Stimulated activated CD4-positive, alpha-beta T cell treated with anti-CD3 and anti-CD28 coated beads, Interleukin-4, amount 100 ng/mL, for 1 hour (primary cell): ENCODE measurements around the gene PROCA1.
"Not testable (repeated sequence)": the region's sequence is repeated elsewhere in the genome, so short reads cannot be mapped to it uniquely, and the experiment has no call there.

ENCODE experiments used
- DNase-seq: peaks from one replicate; pipeline ENCODE4 v3.0.0-alpha.2; 2020

The PROCA1 gene

DNA sequence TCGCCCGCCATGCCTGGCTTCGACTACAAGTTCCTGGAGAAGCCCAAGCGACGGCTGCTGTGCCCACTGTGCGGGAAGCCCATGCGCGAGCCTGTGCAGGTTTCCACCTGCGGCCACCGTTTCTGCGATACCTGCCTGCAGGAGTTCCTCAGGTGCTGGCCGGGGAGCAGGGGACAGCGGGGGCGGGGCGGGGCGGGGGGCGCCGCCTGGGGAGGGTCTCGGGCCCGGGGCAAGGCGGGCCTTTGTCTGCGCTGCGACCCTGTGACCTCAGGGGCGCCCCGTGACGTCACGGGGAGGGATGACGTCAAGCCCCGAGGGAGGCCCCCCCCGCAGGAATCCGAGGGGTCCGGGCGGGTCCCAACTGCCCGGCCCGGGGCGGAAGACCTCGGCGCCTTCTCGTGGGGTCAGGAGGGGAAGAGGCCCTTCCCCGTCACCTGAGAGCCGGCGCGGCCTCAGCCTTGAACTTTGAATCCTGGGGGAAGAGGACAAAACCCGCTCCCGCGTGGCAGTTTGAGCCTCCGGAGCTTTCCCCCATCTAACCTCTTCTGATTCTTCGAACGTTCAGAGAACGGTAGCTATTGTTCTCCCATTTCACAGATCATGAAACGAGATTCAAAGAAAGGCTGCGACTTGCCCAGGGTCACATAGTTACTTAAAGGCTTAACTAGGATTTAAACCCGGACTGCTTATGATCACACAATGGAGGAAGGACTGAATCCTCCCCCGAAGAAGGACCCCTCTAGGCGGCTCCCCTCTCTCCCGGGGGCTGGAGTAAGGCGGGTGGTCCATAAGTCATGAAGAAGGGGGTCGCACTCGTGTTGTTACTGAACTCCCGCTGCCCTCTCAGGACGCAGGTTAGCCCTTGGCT, 32.6 kb upstream of the PROCA1 start:
- peak; percentile 77 for DNase-seq

- peak; percentile 83 for DNase-seq
These were observed 31.8 kb upstream of the PROCA1 start, which contains the start of gene TRAF4 for GRCh38 chr17:28743243-28744103. Gene TRAF4, plus strand, starts transcription at chr17:28744011. Its CDS starts 102 bp downstream, at chr17:28744113.

- no peak for DNase-seq
These were observed 30.0 kb upstream of the PROCA1 start for GRCh38 chr17:28741358-28742349.

DNA sequence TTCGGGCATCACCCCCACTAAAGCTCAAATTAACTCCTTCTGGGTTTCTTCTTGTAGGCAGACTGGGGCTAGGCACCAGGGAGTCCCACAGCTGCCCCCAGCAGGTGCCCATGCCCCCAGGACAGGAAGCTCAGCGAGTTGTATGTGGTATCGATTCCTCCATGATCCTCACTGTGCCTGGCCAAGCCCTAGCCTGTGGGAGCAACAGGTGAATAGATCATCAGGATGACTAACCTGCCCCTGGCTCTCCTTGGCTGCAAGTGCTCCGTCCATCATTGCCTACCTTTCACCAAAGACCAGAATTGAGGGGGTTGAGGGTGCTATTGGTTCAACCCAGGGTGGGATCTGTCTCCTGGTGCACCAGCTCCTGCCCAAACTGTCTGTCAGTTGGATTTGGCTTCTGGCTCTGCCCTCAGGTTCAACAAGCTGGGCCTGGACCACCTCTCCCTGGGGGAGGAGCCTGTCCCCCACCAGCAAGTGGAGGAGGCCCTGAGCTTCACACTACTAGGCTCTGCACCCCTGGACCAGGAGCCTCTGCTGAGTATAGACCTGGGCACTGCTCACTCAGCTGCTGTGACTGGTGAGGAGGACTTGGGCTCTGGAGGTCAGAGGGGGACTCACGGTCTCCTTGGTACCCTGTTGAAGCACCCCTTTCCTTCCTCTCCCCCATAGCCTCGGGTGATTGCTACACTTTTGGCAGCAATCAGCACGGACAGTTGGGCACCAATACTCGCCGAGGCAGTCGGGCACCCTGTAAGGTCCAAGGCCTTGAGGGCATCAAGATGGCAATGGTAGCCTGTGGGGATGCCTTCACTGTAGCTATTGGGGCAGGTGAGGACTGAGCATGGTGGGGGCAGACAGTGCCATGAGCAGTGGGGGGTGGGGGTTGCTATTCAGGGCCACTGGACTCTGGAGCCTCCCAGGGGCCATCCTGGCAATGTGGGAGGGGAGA, 29.0 kb upstream of the PROCA1 start:
- no peak for DNase-seq

- DNase-seq = peak; percentile 74
These were observed 27.1 kb upstream of the PROCA1 start for GRCh38 chr17:28738680-28739384.

GRCh38 chr17:28737770-28738679, 26.3 kb upstream of the PROCA1 start:
- no peak for DNase-seq

- DNase-seq = no peak
These were observed 25.6 kb upstream of the PROCA1 start for GRCh38 chr17:28737316-28737715.

- not testable (repeated sequence) for DNase-seq
These were observed 24.5 kb upstream of the PROCA1 start for GRCh38 chr17:28735913-28736769.

GRCh38 chr17:28735242-28735722, 23.6 kb upstream of the PROCA1 start:
- DNase-seq = no peak

DNA sequence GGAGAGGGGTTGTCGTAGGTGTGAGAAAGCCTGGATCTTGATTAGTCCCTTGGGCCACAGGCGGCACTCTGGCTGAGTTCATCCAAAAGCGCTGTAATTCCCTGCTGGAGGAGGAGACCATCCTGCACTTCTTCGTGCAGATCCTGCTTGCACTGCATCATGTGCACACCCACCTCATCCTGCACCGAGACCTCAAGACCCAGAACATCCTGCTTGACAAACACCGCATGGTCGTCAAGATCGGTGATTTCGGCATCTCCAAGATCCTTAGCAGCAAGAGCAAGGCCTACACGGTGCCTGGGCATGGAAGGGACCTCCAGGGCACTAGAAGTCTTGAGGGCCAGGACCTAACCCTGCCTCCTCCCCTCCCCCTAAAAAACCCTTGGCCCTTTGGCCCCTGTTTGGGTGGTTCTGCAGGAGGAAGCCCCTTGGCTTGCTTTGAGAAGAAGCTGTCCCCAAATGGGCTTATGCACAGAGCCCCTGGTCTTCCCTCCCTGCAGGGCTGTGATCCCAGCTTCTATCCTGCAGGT, 23.1 kb upstream of the PROCA1 start:
- DNase-seq = no peak

DNA sequence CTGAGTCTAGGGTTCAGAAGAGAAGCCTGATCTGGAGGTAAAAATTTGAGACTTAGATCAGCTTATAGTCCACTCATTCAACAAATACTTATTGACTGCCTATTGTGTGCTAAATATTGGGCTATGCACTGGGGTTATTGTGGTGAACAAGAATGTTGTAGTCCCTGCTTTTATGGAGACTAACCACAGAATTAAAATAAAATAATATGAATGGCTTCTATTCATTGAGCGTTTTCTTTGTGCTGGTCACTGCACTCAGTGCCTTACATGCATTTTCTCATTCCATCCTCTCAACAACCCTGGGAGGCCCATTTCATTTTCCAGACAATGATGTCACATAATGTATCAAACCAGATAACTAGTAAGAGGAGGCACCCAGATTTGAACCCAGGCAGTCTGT, 21.7 kb upstream of the PROCA1 start:
- no peak for DNase-seq

DNA sequence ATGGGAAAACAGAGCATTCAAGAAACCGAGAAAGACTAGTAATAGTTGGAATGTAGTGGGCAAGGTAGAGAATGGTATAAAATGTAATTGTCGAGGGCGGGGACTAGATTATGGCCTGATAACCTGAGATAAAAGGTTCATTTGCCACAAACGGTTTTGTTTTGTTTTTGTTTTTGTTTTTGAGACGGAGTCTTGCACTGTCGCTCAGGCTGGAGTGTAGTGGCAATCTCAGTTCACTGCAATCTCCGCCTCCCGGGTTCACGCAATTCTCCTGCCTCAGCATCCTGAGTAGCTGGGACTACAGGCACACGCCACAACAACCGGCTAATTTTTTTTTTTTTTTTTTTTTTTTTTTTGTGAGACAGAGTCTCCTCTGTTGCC, 18.3 kb upstream of the PROCA1 start:
- no peak for DNase-seq

GRCh38 chr17:28728364-28729200, 16.9 kb upstream of the PROCA1 start, which contains the start of gene NEK8:
Gene NEK8, plus strand, starts transcription at chr17:28728788. Its CDS starts 26 bp downstream, at chr17:28728814.
- peak; percentile 98 for DNase-seq

DNA sequence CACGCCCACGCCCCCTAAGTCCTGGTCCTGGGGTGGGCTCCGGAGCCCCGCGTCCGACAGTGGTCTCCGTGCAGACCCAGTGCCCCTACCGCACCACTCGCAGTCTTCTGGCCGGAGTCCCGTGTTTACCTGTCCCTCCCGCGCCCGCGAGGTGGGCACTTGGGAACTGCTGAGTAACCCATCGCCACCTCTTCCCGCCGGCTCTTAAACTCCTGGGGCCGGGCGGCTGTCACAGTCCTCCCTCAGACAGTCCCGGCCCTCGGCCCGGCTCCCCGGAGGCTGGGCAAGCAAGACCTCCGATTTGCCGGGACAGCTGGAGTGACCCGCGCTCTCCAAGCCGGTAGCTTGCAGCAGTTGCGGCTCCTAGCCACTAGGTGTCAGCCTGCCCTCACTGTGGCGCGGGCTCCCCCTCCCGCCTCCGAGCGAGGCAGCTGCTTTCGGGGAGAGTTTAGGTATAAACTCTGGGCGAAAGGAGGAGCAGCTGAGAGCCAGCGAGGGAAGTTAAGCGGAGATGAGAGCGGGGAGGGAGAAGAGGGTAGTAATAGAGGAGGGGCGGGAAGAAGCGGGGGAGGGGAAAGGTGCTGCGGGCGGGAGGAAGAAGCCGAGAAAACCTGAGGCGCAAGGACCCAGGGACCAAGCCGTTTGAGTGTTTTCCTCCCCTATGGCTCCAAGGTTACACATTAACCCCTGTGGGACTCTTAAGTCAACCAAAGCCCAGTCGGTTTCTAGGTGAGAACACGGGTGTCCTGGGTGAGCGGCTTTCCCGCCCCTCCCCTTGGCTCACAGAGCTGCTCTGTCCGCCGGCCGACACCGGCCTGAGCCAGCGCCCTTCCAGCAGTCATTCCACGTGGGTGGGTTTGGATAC, 15.2 kb upstream of the PROCA1 start:
- DNase-seq = peak; percentile 91

DNA sequence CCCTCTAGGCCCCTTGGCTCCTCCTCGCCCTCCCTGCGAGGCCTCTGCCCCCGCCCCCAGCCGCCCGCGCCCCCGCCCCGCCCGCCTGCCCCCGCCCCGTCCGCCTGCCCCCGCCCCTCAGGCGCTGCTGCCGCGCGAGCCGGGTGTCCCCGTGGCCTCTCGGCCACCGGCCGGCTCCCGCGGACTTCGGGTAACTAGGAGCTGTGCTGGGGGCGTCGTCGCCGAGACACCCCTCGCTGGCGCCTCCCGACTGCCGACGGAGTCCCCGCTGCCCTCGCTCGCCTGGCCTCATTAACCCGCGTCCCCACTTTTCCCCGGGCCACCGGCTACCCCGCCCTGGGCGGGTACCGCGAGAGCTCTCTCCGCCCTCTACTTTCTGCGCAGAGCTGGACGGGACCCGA, 14.5 kb upstream of the PROCA1 start, which contains the start of gene TLCD1:
TSS of gene TLCD1 (minus strand) at position 8 of the 401 bp plus-strand sequence. CDS start 136 bp downstream, outside the sequence.
- DNase-seq = peak; percentile 74
